ENCODE measurements around the gene GPR35. TPM values are rescaled to one million over a fixed set of nuclear protein-coding genes. Genes with fewer than 3 reads are reported as not detected.

GPR35 gene
- total and polyA plus RNA-seq, 12 donors: 0.40 to 5.2 (median 1.2) TPM

DNA sequence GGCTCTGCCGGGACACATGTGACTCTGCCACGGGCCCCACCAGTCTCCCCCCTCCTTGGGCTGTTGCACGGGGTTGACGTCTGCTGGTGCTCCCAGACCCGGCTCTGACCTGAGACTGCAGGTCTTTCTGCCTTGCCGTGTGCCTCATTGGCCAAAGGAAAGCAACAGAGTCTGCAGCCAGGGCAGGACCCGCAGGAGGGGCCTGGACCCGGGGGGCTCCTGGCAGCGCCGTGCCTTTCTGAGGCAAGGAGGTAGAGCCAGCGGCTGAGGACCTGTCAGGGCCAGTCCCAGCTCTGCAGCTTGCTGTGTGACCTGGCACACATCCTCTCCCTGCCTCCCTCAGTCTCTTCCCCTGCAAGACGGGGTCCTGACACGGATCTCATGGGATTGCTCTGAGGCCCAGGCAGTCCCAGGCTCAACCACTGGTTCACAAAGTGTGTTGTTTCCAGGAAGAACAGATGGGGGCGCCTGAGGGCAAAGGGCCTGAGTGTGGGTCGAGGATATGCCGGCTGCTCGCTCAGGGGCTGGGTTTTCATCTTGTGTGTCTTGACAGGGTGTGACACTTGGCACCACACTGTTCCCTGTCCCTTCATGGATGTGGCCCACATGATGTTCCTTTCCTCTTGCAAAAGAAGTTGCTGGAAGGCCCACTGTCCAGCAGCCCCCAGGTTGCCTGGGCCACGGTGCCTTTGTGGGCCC lies 29.8 kb upstream of the GPR35 start:
- Histone ChIP-seq H3K27ac (peak overlapping the region in 9 of 10 donors; percentile 14 to 79 (median 67)), H3K4me3 (no peak overlapping the region), H3K36me3 (peaks cover 0 to 93% (median 8%) of the 10 kb centered on the region in 9 donors), H3K27me3 (no peaks in the 10 kb centered on the region), H3K4me1 (peaks cover 3 to 46% (median 20%) of the 10 kb centered on the region in 9 donors), H3K9me3 (no peaks in the 10 kb centered on the region)
- ATAC-seq (peak in 6 of 8 donors; percentile 9 to 49 (median 26)), DNase-seq (no peak)
- TF ChIP-seq, protein P1, sequence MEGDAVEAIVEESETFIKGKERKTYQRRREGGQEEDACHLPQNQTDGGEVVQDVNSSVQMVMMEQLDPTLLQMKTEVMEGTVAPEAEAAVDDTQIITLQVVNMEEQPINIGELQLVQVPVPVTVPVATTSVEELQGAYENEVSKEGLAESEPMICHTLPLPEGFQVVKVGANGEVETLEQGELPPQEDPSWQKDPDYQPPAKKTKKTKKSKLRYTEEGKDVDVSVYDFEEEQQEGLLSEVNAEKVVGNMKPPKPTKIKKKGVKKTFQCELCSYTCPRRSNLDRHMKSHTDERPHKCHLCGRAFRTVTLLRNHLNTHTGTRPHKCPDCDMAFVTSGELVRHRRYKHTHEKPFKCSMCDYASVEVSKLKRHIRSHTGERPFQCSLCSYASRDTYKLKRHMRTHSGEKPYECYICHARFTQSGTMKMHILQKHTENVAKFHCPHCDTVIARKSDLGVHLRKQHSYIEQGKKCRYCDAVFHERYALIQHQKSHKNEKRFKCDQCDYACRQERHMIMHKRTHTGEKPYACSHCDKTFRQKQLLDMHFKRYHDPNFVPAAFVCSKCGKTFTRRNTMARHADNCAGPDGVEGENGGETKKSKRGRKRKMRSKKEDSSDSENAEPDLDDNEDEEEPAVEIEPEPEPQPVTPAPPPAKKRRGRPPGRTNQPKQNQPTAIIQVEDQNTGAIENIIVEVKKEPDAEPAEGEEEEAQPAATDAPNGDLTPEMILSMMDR (IDR thresholded peaks at IDR 0.05): peak in 5 of 9 donors; percentile 29 to 44 (median 42)
- intact Hi-C loops (cut with DNase I): loop anchor here in 1 of 10 donors (5.0 kb wide), 1 partner anchor 33 kb away; the partner anchor contains the start of gene DUSP28
- WGBS, 2 donors: 38 to 53% methylated on average over 18 of the region's 18 CpGs

DNA sequence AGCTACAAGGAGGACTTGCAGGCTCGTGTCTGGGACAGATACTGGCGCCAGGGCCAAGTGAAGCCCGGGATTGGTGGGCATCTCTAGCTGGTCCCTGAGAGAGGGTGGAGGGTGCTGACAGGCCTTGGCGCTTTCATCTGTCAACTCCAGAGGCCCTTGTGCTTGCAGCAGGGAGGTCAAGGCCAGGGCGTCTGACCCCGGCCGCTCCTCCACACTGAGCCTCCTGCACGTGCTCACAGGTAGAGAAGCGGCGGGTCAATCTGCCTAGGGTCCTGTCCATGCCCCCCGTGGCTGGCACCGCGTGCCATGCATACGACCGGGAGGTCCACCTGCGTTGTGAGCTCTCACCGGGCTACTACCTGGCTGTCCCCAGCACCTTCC lies 29.2 kb upstream of the GPR35 start:
- Histone ChIP-seq H3K36me3 (peaks cover 0 to 90% (median 8%) of the 10 kb centered on the region in 9 donors), H3K27me3 (no peaks in the 10 kb centered on the region), H3K27ac (peak overlapping the region in 9 of 10 donors; percentile 14 to 79 (median 67)), H3K4me1 (peaks cover 3 to 46% (median 20%) of the 10 kb centered on the region in 9 donors), H3K9me3 (no peaks in the 10 kb centered on the region), H3K4me3 (peak overlapping the region in 1 of 10 donors; percentile 3)
- intact Hi-C loops (cut with DNase I): loop anchor here in 1 of 10 donors (5.0 kb wide), 1 partner anchor 34 kb away; the partner anchor contains the start of gene DUSP28
- no peak for DNase-seq
- peak in 7 of 8 donors; percentile 6 to 30 (median 17) for ATAC-seq
- 54 to 71% methylated on average over 17 of the region's 17 CpGs for WGBS, 2 donors
- TF ChIP-seq, protein P1 (IDR thresholded peaks at IDR 0.05): no peak

DNA sequence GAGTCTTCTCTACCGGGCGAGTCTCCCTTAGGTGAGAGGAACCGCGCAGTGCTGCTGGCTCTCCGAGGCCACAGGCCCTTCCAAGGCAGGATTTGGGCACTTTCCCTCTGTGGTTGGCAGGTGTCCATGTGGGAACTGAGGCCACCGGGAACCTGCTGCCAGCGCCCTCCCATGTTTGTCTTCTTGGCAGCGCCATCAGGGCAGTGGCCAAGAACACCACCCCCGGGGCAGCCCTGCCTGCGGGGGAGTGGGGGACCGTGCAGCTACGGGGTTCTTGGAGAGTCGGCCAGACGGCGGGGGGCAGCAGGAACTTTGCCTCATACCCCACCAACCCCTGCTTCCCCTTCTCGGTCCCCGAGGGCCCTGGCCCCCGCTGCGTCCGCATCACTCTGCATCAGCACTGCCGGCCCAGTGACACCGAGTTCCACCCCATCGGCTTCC lies 28.8 kb upstream of the GPR35 start:
- intact Hi-C loops (cut with DNase I): loop anchor here in 1 of 10 donors (5.0 kb wide), 1 partner anchor 34 kb away; the partner anchor contains the start of gene DUSP28
- Histone ChIP-seq H3K27ac (peak overlapping the region in 8 of 10 donors; percentile 35 to 79 (median 68)), H3K4me3 (peak overlapping the region in 2 of 10 donors; percentile 3 to 14), H3K27me3 (no peaks in the 10 kb centered on the region), H3K36me3 (peaks cover 0 to 90% (median 8%) of the 10 kb centered on the region in 9 donors), H3K9me3 (no peaks in the 10 kb centered on the region), H3K4me1 (peaks cover 3 to 46% (median 20%) of the 10 kb centered on the region in 9 donors)
- ATAC-seq (peak; percentile 57 to 83 (median 74)), DNase-seq (peak; percentile 75 to 83)
- 51 to 67% methylated on average over 22 to 23 of the region's 23 CpGs for WGBS, 2 donors
- TF ChIP-seq, protein P1 (IDR thresholded peaks at IDR 0.05): no peak

DNA sequence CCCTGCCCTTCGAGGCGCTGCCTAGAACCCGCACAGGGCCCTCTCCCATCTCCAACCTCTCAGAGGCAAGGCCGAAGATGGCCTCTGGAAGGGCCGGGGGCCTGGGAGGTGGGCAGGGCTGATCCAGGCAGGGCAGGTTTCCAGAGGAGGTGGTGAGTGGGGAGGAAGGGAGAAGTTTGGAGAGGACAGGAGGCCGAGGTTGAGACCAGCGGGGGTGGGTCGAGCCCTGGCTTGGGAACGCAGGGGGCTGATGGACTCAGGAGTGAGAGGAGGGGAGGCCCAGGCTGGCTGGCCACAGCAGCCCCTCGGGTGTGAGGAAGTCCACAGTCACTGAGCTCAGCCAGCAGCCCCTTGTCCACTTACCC lies 28.2 kb upstream of the GPR35 start:
- Histone ChIP-seq H3K4me1 (peaks cover 3 to 46% (median 20%) of the 10 kb centered on the region in 9 donors), H3K9me3 (no peaks in the 10 kb centered on the region), H3K36me3 (peaks cover 0 to 88% (median 8%) of the 10 kb centered on the region in 9 donors), H3K27ac (peak overlapping the region in 1 of 10 donors; percentile 54), H3K27me3 (no peaks in the 10 kb centered on the region), H3K4me3 (peak overlapping the region in 1 of 10 donors; percentile 14)
- WGBS, 2 donors: 49 to 74% methylated on average over 10 of the region's 10 CpGs
- peak in 1 of 8 donors; percentile 0 for ATAC-seq
- intact Hi-C loops (cut with DNase I): loop anchor here in 1 of 10 donors (5.0 kb wide), 1 partner anchor 35 kb away; the partner anchor contains the start of gene DUSP28
- DNase-seq: no peak
- TF ChIP-seq, protein P1 (IDR thresholded peaks at IDR 0.05): no peak

Data from heart right ventricle (tissue), 16 donors.